HS-27A (cell line): ENCODE measurements around the gene PYCR2.

Experiments
- DNase-seq: peaks from one replicate; pipeline ENCODE4 v3.0.0-alpha.2; 2012; ENCODE audit warnings: low read depth, missing footprints

The PYCR2 gene

DNA sequence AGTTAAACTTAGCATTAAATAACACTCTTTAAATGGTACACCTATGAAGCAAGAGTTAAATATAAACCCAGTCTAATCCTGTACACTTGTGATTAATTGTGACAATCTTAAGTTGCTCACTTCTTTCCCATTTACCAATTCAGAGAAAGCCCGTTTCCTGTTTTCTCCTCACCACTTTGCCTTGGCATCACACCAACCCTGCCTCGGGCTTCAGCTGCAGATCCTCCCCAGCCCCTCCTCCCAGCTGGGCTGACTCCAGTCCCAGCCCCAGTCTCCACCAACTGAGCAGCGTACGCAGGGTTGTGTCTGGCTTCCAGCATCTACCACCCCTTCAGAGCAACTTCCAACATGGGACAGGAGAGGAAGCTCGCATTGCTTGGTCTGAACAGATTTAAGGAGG is 4.1 kb downstream of the PYCR2 start:
- DNase-seq: no peak

DNA sequence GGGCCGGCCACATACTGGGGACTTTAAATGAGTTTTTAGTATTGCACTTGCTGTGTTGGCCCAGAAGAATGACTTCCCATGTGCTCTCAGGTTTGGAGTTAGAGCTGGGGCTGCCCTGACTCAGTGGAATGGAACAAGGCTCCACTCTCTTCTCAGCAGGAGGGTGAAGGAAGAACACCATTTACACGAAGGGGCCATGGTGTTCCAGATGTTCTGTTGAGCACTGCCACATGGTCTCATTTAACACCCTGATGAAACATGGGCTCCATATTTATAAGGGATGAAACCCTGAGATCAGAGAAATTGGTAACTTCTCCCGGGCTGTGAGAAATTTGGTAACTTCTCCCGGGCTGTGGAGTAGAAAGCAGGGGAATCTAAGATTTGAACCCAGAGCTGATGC is 5.8 kb downstream of the PYCR2 start:
- no peak for DNase-seq

DNA sequence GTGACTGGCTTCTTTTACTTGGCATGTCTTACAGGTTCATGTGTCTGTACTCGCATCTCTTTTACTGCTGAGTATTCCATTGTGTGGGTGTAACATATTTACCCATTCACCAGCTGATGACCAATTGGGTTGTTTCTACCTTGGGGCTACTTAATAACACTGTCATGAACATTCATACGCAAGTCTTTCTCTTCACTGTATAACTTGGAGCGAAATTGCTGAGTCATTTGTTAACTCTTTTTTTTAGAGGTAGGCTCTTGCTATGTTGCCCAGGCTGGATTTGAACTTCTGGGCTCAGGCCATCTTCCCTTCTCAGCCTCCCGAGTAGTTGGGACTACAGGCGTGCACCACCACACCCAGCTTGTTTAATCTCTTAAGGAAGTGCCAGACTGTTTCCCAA is 6.5 kb downstream of the PYCR2 start:
- no peak for DNase-seq

DNA sequence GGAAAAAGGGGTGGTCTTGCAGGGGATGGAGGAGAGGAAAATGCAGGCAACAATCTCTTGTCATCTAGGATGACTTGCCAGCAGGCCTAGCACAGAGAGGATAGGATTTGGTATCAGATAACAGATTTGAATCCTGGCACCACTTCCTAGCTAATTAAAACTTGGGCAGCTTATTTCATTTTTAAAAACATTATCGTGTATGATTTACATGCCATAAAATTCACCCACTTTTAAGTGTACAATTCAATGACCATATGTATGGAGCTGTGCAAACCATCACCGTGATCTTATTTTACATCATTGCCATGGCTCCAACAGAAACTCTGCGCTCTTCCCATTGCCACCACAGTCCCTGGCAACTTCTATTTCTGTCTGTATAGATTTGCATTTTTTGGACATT is 6.9 kb downstream of the PYCR2 start:
- no peak for DNase-seq

DNA sequence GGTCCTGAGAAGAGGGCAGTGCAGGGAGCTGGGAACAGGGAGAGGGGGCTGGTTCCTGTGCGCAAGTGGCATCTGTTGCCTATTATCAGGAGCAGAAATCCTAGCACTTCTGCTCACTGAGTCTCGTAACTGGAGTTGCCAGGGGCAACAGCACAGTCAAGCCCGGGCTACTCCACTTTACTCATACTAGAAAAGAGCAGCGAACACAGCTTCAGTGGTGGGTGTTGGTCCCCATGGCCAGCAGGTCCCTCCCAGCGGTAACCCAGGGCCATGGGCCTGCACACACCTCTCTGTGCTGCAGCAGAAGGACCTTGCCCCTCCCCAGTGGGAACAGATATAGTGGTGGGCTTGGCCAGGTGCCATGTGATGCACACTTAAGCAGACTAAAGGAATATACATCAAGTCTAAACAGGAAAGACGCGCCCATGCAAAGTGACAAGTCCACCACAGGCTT is 8.5 kb downstream of the PYCR2 start:
- no peak for DNase-seq

DNA sequence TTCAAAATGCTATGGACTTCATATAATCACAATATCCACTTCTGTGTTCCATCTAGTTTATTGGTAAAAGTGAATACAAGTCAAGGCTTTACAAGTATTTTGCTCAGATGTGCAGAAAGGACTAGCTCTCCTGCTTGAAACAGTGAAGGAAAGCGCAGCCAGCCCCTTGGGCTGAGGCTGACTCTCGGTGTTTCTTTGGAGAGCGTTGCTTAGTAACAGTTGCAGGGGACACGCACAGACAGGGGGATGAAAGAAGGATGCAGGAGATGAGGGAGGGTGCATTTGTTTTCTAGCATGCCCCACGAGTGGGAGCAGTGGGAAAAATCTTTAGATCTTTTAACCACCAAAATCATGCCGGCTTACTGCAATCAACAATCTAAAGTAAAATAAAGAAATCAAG is 9.1 kb downstream of the PYCR2 start:
- DNase-seq: no peak

DNA sequence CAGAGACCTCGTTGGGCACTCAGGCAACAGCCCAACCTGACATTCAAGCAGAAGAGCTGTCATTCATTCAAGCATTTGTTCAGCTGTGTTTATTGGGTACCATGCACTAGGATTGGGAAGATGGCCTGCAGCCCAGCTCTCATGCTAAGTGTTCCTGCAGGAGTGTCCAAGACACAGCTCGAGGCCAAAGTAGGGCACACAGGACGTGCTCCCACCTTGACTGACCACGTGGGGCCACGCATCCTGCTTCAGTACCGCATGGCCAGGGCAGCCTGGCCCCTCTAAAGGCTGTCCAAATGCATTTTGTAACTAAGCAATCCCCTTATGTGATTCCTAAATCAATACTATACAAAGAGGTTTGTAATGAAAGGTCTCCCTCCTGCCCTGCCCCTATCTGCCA is 9.7 kb downstream of the PYCR2 start:
- DNase-seq: no peak

DNA sequence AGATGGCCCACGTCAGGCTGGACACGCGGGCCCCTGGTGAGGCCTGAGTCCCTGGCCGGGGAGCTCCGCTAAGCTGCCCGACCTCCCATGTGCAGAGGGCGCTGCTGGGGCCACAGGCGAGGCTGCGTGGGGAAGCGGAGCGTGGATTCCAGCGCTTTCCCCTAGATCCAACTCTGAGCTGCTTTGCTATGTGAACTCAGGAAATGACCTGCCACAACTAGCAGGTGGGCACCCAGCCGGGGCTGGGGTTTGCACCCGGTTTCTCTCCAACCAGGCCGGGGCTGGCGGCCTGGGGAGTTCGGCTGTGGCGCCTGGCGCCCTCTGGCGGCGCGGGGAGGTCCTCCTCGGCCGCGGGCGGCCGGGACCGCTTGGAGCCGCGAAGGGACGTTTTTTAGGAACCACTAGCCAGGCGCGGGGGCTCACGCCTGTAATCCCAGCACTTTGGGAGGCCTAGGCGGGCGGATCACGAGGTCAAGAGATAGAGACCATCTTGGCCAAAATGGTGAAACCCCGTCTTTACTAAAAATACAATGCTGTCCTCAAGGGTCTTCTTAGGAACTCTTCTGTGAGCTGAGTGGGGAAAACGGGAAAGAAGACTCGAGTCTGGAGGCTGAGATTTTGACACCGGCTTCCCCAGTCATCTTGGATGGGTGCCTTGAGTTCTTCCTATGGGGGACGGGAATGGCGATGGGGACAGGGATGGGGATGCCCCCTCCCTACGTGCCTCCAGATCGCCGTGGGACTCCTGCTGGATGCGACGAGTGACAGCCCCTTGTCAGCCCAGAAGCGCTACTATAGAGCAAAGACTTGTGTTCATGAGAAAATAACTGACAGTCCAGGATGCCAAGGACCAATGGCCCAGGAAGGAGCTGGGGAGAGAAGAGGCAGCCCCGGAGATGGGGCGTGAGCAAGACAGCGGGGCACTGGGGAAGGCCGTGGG is 12.6 kb downstream of the PYCR2 start:
- DNase-seq: no peak

DNA sequence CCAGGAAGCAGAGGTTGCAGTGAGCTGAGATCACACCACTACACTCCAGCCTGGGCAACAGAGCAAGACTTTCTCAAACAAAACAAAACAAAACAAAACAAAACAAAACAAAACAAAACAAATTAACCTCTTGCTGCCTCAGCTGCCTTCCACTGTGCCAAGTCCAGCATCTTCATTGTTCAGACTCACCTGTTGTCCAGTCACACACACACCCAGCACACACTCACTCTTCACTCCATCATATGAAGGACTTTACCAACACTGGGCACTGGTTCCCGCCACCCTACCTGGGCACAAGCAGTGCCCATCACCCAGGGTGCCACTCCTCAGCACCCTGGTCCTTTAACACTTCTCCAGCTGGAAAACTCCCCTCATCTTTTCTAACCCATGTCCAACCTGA is 14.6 kb downstream of the PYCR2 start:
- no peak for DNase-seq

DNA sequence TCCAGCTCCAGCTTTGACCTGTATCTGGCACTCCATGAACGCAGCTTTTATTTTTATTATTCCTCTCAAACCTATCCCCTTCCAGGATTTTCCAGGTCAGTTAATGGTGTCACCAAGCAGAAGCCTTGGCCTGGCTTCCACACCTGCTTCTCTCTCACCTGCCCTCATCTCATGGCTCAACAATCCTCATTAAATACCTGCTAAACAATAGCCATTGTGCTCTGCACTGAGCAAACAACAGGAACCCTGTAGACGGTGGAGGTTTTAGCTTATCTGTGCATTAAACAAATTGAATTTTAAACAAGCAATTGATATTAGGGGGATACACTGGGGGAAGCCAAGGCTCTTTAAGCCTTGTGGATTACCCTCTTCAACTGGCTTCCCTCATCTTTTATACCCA is 15.3 kb downstream of the PYCR2 start:
- no peak for DNase-seq

DNA sequence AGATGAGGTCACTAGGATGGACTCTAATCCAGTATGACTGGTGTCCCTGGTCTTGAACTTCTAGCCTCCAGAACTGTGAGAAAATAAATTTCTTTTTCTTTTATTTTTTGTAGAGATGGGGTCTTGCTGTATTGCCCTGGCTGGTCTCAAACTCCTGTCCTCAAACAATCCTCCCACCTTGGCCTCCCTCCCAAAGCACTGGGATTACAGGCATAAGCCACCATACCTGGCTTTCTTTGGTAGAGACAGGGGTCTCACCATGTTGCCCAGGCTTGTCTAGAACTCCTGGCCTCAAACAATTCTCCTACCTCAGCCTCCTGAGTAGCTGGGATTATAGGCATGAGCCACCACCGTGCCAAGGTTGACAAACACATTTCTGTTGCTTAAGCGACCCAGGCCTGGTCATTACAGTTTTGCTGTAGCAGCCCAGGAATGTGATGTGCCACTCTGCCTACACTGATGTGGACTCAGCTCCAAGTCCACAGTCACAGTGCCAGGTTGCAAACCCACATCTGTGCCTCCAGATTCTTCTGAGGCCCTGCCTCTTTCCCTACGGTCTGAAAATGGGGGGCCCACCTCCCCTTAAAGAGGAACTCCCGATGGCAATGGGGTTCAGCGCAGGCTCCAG is 15.9 kb downstream of the PYCR2 start:
- no peak for DNase-seq

DNA sequence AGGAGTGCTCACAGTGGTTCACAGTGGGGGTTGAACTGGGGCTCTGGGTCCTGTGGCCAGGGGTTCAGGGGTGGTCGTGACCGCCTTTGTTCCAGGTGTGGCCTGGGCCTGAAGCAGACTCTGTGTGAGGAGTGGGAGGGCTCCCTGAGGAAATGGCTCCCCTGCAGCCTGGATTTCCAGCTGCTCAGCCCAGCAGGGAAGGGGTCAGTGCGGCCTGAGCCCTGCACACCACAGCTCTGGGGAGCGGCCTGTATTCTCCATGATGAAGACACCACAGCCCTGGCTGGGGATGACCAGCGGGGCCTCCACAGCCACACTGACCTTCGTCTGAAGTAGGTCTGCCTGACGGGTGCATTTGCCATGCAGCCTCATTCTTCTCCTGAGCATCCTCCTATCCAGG is 16.7 kb downstream of the PYCR2 start:
- no peak for DNase-seq

DNA sequence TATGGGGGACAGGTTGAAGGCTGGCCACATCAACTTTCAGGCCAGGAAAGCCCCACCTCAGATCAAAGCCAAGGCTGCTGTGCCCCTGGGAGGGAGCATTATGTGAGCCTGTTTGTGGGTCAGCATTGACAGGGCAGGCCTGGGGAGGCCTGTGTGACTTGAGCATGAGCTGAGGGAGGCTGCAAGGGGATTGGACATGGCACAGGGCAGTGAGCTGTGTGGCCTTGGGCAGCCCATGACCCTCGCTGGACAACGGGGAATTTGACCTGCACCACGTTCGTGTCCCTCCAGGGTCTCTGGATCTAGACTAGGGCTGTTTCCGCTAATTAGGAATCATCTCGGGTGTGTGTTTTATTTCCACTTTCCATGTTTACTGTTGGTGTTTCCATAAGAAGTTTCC is 17.6 kb downstream of the PYCR2 start:
- DNase-seq: no peak

DNA sequence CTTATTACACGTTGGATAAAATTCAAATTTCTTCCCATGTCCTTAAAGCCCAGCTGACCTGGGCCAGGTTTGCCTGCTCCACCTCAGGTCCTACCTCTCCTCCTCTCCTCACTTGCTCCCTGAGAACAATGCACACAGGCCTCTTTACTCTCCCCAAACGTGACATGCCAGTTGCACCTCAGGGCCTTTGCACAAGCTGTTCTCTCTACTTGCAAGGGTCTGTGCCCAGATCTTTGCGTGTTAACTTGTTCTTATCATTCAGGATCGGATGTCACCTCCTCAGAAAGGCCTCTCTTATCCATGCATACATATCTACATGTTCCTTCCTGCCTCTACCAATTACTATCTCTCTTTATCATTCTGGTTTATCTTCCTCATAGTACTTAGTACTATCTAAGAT is 20.4 kb downstream of the PYCR2 start:
- DNase-seq: no peak

DNA sequence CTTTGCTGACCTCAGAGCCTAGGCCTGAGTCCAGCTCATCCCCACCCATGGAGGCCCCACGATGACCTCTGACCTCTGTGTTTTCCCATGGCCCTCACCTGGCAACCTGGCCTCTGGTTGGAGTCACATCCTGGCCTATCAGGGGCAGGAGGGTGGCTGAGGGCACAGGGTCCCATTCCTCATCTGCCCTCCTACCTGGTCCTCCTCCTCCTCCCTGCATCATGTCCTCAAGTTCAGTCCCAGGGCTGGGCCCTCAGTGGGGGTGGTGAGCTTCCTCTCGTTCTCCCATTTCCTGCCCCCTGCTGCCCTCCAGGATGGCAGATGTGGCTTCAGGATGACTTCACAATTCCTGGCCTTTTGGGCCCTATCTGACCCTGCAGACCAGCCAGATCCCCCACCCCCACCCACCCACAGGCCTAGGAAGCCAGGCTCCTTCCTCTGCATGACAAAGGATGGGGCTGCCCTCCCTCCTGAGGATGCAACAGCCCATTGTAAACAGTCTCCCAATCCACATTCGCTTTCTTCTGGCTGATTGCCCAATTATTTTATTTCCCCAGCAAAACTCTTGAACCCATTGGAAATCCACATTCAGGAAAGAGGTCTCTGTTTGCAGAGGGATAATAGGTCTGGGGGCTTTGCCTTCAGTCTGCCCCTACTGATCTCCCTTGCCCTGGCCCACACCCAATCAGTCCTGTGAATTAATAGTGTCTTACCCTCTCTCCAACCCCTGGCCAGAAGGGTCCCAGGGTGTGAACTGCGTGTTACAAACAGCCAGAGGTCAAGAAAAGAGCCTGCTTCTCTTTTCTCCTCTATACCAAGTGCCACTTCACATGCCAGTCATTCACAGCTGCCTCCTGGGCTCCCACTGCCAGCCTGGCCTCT is 24.8 kb downstream of the PYCR2 start:
- DNase-seq: no peak

DNA sequence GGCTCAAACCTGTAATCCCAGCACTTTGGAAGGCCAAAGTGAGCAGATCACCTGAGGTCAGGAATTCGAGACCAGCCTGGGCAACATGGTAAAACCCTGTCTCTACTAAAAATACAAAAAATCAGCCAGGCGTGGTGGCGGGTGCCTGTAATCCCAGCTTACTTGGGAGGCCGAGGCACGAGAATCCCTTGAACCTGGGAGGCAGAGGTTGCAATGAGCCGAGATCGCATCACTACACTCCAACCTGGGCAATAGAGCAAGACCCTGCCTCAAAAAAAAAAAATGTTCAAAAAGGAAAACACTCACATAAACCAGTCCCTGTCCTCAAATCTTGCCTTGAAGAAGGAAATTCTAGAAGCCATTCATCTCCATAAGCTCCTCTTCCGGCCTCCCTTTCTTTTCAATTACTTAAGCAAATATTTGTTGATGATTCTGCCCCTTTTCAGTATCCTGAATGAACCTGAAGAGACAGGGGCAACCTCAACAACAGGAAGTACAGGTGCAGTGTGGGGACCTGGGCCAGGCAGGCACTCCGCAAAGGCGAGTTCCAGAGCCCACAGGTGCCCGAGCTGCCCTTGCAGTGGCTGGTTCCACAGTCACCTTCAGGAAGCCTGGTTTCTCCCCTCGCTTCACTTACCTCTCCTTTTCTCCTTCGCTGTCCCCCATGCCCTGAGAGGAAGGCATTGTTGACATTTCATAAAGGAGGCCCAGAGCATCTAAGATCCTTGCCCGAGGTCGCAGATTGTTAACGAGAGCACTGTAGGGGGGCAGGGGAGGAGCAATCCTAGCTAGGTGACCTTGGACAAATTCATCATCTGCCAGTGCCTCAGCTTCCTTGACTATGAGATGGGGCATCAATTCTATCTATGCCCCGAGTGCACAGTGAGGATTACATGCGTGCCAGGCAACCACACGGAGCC is 26.2 kb downstream of the PYCR2 start:
- DNase-seq: no peak

DNA sequence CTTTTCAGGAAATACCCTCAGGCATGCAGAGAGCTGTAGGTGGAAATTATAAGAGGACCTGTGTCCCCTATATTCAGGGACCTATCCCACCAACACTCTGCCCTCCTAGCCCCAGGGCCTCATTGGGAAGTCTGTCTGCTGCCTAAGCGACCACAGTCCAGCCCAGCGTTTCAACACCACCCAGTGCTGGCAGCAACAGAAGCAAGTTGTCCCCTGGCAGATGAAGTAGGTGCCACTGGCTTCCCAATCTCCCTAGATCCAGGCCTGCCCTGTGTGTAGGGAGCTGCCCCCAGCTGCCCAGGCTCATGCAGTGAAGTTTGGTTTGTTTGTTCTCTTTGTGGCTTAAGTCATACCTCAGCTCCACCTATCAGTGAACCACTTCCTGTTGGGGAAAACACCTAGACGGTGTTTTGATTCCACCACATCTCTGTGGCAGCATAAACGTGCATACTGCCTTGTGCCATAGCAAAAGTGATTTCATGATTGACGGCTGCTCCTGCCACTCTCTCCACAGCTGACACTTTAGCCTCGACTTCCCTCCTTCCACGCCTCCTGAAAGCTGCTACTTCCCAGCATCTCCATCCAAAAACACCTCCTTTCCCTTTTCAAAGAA is 27.0 kb downstream of the PYCR2 start:
- DNase-seq: no peak

DNA sequence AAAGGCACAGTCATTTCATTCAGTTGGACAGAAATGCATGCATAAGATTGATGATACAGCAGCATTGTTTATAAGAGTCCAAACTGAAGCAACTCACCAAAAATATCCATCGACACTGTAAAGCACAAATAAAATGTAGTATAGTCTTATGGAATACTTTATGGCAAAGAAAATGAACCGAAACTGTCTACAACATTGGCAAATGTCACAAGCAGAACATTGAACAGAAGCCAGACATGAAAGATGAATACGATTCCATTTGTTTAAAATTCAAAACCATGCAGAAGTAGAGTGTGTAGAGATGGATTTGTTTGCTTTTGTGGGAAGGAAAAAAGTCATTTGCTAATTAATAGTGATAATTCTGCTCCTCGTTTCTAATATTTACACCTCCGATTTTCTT is 27.6 kb downstream of the PYCR2 start:
- no peak for DNase-seq

DNA sequence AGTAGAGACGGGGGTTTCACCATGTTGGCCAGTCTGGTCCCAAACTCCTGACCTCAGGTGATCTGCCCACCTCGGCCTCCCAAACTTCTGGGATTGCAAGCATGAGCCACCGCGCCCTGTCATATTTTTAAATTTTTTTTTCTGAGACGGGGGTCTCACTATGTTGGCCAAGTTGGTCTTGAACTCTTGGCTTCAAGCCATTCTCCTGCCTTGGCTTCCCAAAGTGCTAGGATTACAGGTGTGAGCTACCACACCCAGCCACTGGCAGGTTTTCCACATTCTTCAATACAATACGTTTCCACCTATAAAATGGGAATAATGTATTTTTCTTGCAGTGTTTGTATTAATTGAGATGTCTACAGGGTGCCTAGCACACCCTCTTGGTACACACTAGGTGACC is 31.7 kb downstream of the PYCR2 start:
- no peak for DNase-seq

DNA sequence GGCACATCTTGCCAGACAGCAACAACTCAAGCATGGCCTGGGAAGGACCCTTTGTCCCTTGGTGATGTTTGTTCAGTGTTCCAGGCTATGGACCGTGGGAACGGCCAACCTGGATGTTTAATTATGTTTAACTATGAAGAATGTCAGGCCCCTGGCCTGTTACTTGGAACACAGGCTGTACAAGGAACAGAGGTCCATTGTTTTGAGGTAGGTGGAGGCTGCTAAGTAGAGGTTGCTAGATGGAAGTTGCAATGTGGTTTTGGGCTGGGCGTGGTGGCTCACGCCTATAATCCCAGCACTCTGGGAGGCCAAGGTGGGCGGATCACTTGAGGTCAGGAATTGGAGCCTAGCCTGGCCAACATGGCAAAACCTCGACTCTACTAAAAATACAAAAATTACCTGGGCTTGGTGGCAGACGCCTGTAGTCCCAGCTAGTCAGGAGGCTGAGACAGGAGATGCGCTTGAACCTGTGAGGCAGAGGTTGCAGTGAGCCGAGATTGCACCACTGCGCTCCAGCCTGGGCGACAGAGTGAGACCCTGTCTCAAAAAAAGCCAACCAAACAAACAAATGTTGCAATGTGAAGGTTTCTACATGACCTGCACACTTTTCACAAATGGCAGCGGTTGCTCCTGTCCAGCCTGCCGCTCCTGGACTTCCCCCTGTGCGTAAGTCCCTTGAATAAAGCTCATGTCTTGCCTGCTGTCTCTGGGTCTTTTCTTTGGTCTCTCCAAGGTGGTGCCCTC is 32.6 kb downstream of the PYCR2 start:
- no peak for DNase-seq
